NCI-H1092 treated with DMSO at 0.1 percent for 48 hours (cell line): ENCODE measurements around the gene JPT1.
"Not testable (repeated sequence)": the region's sequence is repeated elsewhere in the genome, so short reads cannot be mapped to it uniquely, and the experiment has no call there.

Experiments
- DNase-seq: peaks from one replicate; lab custom pipeline; 2025; lab: John Stamatoyannopoulos, UW

The JPT1 gene

GRCh38 chr17:75130059-75130631, 24.2 kb downstream of the JPT1 start:
- DNase-seq, result no peak

GRCh38 chr17:75129576-75129975, 24.7 kb downstream of the JPT1 start:
- DNase-seq, result no peak

GRCh38 chr17:75128694-75129505, 25.4 kb downstream of the JPT1 start:
- no peak for DNase-seq

- not testable (repeated sequence) for DNase-seq
These were observed 26.4 kb downstream of the JPT1 start for GRCh38 chr17:75127936-75128335.

- DNase-seq, result no peak
These were observed 27.4 kb downstream of the JPT1 start for GRCh38 chr17:75126954-75127353.

GRCh38 chr17:75125984-75126383, 28.3 kb downstream of the JPT1 start:
- DNase-seq, result no peak

- DNase-seq, result no peak
These were observed 29.5 kb downstream of the JPT1 start for GRCh38 chr17:75124819-75125162.

GRCh38 chr17:75124041-75124818, 30.1 kb downstream of the JPT1 start:
- no peak for DNase-seq

- DNase-seq, result no peak
These were observed 36.0 kb downstream of the JPT1 start for GRCh38 chr17:75118307-75118706.

- DNase-seq, result no peak
These were observed 37.6 kb downstream of the JPT1 start for GRCh38 chr17:75116737-75117136.

GRCh38 chr17:75115555-75115954, 38.8 kb downstream of the JPT1 start:
- DNase-seq, result no peak

- no peak for DNase-seq
These were observed 39.6 kb downstream of the JPT1 start for GRCh38 chr17:75114552-75115314.

GRCh38 chr17:75113798-75114551, 40.3 kb downstream of the JPT1 start:
- peak; percentile 80 for DNase-seq

GRCh38 chr17:75111777-75112335, 42.5 kb downstream of the JPT1 start:
- DNase-seq, result no peak

- no peak for DNase-seq
These were observed 43.9 kb downstream of the JPT1 start for GRCh38 chr17:75110234-75110937.

GRCh38 chr17:75109407-75110233, 44.7 kb downstream of the JPT1 start, which contains the start of gene ARMC7:
ARMC7 (plus strand) TSS chr17:75109969; CDS start chr17:75110289, 320 bp downstream.
- peak; percentile 85 for DNase-seq

GRCh38 chr17:75109046-75109406, 45.3 kb downstream of the JPT1 start:
- DNase-seq, result no peak

- no peak for DNase-seq
These were observed 46.1 kb downstream of the JPT1 start for GRCh38 chr17:75108193-75108592.
